Stimulated activated CD4-positive, alpha-beta T cell treated with anti-CD3 and anti-CD28 coated beads, TNF-alpha, amount 100 ng/mL, for 4 hours (primary cell): Measurements from ENCODE around the gene RABL6.
"Not testable (repeated sequence)": the region's sequence is repeated elsewhere in the genome, so short reads cannot be mapped to it uniquely, and the experiment has no call there.

Experiments
- DNase-seq, 3 experiments: peaks; one replicate each; pipeline ENCODE4 v3.0.0-alpha.2; 2020; ENCODE audit warnings: low read depth in 3 of 3

RABL6 gene

DNA sequence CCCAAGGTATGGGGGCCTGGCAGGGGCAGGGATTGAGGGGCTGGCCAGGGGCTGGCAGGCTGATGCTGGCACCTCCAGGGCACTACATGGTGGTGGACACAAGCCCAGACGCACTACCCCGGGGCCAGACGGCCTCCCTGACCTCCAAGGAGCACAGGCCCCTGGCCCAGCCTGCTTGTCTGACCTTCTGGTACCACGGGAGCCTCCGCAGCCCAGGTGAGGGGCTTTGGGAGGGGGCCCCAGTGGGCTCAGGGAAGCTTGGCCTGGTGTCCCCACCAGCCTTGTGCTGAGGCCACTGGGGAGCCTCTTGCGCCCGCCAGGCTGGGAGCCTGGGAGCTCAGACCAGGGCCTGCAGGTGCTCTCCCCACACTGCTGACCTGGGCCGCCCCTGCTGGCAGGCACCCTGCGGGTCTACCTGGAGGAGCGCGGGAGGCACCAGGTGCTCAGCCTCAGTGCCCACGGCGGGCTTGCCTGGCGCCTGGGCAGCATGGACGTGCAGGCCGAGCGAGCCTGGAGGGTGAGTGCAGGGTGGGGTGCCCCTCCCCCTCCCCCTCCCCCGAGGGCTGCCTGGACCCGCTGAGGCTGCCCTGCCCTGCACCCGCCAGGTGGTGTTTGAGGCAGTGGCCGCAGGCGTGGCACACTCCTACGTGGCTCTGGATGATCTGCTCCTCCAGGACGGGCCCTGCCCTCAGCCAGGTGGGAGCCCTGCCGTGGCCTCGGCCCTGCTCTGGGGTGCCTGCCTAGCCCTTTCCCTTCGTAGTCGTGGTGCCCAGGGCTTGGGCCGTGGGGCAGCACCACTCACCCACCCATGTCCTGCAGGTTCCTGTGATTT lies 50.0 kb downstream of the RABL6 start:
- DNase-seq: no peak

DNA sequence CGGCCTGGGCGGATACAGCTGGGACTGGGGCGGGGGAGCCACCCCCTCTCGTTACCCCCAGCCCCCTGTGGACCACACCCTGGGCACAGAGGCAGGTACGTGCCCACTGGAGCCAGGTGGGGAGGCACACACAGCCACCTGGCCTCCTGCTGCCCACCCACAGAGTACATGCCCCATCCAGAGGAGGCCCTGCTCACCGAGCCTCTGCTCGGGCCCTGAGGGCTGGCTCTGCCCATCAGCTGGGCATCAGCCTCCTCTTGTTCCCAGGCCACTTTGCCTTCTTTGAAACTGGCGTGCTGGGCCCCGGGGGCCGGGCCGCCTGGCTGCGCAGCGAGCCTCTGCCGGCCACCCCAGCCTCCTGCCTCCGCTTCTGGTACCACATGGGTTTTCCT lies 50.7 kb downstream of the RABL6 start:
- DNase-seq: no peak

DNA sequence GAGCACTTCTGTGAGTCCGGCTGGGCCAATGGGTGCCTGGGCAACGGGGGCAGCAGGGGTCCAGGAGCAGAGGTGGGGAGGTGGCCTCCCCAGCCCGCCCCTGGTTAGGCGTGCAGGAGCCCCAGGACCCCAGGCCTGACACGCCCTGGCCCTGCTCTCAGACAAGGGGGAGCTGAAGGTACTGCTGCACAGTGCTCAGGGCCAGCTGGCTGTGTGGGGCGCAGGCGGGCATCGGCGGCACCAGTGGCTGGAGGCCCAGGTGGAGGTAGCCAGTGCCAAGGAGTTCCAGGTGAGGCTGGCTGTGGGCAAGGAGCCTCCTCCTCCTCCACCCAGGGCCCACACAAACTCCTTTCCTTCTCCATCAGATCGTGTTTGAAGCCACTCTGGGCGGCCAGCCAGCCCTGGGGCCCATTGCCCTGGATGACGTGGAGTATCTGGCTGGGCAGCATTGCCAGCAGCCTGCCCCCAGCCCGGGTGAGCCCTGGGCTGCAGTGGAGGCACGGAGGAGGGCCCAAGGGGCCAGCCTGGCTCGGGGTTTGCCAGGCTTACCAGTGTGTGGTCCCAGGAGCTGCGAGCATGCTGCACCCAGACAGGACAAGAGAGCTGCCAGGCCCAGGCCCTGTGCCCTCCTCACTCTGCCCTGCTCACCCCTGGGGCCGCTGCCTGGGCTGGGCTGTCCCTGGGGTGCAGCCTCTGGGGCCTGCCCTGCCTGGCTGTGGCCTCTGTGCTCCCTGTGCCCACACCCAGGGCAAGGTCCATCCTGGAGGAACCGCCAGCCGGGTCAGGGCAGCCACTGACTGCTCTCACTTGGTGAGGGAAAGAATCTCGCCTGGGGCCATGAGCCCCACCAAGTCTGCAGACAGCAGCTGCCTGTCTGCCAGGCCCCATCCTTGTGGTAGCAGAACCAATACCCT lies 51.4 kb downstream of the RABL6 start:
- no peak for DNase-seq

DNA sequence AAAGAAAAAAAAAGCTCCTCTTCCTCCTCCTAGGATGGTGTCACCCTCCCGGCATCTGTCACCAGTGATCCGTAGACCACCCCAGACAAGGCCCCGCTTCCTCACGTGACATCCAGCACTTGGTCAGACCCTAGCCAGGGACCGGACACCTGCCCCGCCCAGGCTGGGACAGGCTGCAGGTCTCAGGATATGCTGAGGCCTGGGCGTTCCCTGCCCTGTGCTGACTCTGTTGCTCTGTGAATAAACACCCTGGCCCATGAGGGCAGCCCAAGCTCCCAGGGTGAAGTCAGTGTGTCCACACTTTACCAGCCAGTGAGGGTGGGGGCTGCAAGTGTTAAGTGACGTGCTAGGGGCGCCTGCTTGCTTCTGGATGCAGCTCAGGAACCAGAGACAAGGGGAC lies 52.8 kb downstream of the RABL6 start:
- no peak for DNase-seq

DNA sequence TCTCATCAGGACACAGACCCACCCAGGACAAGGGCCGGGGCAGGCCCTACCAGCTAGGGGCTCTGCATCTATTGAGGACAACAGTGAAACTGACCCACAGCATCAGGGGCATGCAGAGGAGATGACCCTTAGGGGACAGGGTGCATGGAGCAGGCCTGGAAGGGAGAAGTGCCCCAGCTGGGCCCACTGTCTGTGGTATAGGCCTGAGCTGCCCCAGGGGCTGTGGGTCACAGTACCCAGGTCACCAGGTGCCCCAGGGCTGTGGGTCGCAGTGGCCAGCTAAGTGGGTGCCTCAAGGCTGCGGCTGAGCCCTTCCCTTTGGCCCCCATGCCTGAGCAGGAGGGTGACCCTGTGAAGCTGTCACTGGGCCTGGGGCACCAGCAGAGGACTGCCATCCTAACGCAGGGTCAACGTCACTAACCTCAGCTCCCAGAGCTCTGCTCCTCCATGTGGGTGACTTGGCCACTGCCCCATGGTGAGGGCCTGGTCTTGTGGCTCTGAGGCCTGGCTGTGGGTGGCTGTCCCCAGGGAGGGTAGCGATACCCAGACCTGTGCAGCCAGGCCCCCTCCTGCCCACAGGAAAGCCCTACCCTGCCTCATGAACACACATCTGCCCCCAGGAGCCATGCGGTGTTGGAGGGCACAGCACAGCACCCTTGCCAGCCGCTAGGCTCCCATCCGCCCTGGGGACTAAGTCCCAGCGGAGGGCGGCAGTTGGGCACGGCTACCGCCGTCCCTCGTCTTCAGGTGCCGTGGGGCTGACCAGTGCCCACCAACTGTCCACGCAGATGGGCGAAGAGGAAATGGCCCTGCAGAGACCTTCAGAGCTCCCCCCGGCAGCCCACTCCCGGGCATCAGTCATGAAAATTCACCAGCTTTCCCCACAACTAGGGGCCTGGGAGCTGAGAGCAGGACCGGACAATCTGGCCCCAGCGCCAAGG lies 53.5 kb downstream of the RABL6 start:
- DNase-seq: no peak

DNA sequence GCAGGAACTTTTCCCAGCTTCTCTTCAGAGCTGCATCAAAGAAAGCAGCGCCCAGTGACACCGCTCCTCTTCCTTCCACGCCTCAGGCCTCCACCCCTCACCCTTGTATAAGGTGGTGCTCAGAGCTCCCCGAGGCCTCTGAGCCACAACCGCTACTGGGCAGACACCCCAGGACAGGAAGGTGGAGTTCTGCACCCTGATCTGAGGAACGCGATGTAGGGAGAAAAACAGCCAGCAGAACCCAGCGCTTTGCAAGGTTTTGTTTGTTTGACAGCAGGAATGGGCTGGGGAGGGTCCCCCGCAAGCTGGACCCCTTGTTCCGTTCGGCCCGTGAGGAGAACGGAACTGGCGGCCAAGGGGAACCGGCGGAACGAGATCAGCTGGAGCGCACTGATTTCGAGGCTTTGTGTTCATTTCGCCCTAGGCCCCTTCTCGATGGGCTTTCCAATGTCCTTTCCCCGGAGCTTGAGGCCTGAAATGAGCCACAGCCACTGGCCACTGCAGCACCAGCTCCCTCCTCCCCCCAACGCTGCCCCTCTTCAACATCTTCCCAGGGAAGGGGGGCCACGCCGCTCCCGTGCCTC lies 54.2 kb downstream of the RABL6 start:
- DNase-seq: no peak

DNA sequence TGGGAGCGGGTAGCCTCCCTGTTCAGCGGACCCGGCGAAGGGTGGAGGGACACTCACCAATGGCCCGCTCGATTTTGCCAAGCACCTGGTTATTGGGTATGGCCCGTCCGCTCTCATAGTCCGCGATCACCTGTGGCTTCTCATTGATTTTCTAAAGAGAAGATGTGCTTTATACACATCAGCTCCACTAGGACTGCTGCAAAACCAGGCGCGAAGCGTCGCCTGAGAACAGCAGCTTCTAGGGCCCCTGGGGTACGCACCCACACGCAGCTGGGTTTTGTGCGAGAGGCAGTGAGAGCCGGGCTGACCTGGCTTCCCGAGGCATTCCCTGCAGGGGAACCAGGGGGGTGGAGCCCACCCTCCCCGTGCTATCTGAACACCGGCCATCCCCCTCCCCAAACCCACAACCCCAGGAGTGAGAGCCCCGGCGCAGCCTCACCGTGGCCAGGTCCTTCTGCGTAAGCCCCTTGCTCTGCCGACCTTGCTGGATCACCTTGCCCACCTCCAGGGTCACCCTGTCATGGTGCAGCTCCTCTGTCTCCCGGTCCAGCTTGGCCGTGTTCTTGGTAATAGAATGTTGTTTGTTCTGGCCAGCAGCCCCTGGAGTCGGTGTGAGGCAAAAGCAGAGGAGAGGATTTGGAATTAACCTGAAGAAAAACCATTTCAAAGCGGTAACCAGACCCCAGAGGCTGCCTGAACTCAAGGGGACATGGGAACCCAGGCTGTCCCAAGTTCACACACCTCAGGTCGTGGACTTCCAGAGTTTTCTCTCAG lies 55.3 kb downstream of the RABL6 start:
- no peak for DNase-seq

DNA sequence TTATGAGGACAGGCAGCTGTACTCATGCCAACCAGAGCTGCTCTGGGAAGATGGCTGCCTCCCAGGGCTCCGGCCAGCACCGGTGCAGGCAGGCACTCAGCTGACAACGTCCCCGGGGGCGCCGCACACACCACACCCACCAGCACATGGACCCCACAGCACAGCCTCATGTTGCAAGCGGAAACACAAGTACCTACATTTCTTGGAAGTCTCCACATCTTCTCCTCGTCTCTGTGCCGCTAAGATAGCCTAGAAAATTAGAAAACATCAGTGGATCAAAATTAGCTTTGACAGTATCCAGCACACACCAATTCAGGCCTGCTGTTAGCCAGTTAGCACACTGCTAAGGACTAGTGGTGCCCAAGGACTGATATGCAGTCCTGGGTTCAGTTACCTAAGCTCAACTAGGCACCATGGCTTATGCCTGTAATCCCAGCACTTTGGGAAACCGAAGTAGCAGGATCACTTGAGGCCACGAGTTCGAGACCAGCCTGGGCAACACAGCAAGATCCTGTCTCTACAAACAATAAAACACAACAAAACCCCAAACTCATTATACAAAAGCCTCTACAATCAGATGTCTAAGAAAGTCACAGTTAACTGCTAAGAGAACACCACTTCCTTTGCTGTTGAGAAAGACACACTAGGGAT lies 56.0 kb downstream of the RABL6 start:
- no peak for DNase-seq

DNA sequence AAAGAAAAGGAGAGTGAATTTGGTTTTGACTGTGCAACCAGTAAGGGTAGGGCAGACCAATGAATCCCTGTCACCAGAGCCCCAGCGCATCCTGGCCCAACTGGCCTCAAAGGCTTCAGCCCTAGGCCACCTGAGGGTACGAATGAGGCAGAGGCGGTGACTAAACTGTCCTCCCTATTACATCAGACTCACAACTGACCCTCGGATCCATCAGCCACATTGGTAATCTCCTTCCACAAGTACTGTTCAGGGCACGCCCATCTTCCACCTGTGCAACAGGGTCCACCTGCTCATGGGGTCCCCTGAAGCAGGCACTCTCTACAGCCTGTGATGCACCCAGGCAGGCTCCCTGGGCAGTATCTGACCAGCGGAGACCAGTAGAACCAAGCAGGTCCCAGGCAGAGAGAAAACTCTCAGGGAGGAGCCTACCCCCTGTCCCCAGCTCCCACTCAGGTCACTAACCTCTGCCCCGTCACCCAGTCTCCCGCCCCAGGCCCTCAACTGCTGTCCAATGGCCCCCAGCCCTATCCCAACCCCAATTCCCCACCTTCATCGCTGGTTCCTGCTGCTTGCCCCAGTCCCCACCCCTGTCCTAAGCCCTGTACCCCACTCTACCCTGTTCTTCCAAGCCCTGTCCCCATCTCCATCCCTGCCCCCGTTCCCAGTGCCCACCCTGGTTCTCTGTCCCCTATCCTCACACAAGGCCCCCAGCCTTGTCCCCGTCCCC lies 57.5 kb downstream of the RABL6 start:
- no peak for DNase-seq

DNA sequence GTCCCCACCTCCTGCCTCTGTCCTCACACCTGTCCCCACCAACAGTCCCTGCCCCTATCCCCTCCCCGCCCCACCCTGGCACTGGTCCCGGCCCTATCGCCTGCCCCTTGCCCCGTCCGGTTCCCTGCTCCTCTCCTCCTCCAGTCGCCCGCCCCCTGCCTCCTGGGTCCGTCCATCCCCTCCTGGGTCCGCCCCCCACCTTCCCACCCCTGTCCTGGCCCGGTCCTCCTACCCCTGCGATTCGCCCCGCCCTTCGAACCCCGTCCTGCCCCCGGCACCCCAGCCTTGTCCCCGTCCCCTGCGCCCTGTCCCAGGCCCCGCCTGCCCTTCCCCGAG lies 58.0 kb downstream of the RABL6 start:
- no peak for DNase-seq

DNA sequence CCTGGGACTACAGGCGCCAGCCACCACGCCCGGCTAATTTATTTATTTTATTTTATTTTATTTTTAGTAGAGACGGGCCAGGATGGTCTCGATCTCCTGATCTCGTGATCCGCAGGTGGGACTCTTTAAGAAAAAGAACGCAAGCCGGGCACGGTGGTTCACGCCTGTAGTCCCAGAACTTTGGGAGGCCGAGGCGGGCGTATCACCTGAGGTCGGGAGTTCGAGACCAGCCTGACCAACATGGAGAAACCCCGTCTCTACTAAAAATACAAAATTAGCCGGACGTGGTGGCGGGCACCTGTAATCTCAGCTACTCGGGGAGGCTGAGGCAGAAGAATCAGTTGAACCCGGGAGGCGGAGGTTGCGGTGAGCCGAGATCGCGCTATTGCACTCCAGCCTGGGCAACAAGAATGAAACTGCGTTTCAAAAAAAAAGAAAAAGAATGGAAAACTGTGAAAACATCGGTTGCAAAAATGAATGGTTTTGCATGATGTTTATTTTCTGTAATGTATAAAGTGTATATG lies 59.2 kb downstream of the RABL6 start:
- not testable (repeated sequence) for DNase-seq

DNA sequence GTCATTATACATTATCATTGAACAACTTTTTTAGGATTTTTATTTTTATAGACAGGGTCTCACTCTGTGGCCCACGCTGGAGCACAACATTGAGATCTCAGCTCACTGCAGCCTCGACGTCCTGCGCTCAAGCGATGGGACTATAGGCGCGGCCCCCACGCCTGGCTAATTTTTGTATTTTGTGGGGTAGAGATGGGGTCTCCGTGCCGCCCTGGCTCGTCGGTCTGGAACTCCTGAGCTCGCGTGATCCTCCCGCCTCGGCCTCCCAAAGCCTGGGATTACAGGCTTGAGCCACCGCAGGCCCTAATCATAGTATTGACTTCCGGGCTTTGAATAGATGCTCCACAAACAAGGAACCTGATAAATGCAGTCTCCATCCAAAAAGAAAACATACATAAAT lies 59.7 kb downstream of the RABL6 start:
- no peak for DNase-seq

DNA sequence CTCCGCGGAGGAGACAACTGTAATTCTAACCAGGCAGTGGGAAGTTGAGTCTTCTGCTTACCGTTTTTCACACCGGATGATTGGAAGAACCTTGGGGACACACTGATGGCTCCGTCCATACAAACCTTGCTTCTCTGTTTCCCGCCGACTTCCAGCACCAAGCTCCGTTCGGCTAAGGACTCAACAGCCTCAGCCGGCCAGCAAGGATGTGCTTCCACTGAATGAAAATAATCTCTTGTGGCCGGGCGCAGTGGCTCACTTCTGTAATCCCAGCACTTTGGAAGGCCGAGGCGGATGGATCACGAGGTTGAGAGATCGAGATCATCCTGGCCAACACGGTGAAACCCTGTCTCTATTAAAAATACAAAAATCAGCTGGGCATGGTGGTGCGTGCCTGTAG lies 60.2 kb downstream of the RABL6 start:
- DNase-seq: no peak

DNA sequence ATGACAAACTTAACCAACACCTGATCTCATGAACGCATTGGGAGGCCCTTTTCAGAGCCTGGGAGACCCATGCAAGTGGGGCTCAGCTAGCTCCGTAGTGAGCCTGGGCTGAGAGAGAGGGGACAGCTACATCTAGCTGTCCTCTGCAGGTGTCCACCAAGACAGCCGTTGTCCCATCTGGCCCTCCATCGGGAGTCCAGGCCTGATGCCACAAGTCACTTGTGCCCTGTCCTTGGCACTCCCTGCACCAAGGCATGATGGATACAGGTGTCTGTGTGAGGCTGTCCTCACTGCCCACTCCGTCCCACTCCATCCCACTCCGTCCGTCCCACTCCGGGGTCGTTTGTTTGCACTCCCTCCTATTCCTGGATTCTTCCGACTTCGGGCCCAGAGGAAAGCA lies 60.9 kb downstream of the RABL6 start:
- no peak for DNase-seq

DNA sequence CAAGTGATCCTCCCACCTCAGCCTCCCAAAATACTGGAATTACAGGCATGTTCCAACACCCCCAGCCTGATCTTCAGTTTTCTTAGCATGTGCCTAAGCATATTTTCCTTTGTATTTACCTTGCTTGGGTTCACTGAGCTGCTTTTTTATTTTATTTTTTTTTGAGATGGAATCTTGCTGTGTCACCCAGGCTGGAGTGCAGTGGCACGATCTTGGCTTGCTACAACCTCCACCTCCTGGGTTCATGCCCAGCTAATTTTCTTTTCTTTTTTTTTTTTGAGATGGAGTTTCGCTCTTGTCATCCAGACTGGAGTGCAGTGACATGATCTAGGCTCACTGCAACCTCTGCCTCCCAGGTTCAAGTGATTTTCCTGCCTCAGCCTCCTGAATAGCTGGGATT lies 61.9 kb downstream of the RABL6 start:
- not testable (repeated sequence) for DNase-seq

DNA sequence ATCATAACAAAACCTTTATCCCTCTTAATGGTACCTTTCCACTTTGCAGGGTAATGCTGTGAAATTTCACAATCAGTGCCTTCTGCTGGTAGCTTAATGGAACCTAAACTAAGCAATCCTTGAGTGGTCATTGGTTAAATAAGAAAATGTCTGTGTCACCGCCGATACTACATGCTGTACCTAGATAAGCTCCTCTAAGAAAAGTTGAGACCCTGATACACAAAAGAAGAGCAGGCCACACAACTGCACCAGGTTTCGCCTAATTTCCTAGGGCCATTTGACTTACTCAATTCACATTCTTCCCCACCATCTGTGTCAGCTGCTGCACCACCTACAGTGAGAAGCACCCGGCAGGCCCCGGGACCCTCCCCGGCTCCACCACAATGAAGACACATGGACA lies 67.4 kb downstream of the RABL6 start:
- DNase-seq: no peak

DNA sequence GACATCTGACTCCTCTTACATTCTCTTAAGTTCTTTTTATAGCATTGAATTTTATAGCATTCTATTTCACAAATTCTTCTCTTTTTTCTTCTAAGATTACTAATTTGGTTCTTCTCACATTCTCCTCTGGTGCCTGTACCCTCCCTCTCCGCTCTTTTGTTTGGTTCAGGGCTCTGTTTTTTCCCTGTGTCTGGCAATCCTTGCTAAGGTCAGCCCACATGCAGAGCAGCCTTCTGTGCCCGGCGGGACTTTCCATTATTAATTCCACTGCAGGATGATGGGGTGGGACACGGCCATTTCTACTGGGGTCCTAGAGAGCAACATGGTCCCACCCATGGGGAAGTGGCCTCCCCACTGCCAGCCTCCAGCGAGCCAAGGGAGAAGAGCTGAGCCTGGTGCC lies 68.7 kb downstream of the RABL6 start:
- DNase-seq: no peak

DNA sequence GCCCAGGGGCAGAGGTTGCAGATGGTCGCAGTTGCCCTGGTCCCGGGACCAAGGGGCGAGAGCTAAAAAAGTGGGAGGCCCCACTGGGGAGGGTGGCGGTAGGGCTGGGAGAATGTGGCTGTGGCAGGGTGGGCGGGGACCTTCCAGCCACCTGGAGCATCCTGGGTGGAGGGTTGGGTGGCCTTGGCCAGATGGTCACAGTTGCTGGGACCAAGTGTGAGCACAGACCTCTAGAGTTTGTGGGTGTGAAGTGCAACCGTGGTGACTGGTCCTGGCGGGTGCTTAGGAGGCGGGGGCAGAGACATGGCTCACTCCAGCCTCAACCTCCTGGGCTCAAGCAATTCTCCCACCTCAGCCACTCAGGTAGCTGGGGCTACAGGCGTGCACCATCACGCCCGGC lies 72.9 kb downstream of the RABL6 start:
- DNase-seq: no peak

DNA sequence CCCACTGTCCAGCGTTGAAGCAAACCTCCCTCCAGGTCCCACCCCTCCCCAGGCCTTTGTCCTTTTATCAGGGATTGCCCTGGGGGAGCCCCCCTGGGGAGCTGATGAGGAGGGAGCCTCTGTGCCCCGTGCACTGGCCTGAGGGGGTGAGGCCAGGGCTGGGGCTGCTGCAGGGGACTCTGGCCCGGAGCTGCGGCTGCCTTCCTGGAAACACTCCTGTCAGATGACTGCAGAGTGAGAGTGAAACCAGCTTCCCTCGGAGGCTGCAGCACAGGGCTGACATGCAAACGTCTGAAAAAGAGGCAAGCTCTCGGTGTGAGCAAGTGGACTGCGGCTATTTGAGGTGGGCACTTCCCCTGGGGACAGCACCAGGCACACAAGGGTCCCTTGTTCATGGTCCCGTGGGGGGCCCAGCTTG lies 74.0 kb downstream of the RABL6 start:
- peak in 2 of 3 experiments; percentile 32 to 47 for DNase-seq
